Mesendoderm (in vitro differentiated cells): Measurements from ENCODE around the gene TRIM33.
A peak's percentile ranks its signal among the peaks of the same experiment; 100 is the strongest.

ENCODE experiments used
- DNase-seq: peaks from one replicate; pipeline ENCODE4 v3.0.0; 2013
- H2AK5ac ChIP-seq: 2 replicates; pipeline ENCODE4 v1.6.1; 2013; ENCODE audit warnings: low read length, inconsistent platforms
- H2BK120ac ChIP-seq: 2 replicates; pipeline ENCODE4 v1.6.1; 2013; ENCODE audit warnings: low read depth, mild to moderate bottlenecking, low read length, moderate library complexity, mixed read lengths
- H2BK15ac ChIP-seq: replicated peaks from 2 replicates; pipeline ENCODE4 v1.6.1; 2013; ENCODE audit warnings: low read depth, mild to moderate bottlenecking, moderate library complexity
- H2BK5ac ChIP-seq: 2 replicates; pipeline ENCODE4 v1.6.1; 2013; ENCODE audit warnings: low read length, inconsistent platforms
- H3K18ac ChIP-seq: 2 replicates; pipeline ENCODE4 v1.6.1; 2013; ENCODE audit warnings: mild to moderate bottlenecking, low read length, mixed read lengths
- H3K23ac ChIP-seq: one replicate; pipeline ENCODE4 v1.6.1; 2013; ENCODE audit warnings: low read length
- H3K27ac ChIP-seq: 2 replicates; pipeline ENCODE4 v1.5.1; 2013; ENCODE audit warnings: low read depth, mild to moderate bottlenecking, inconsistent platforms, low read length, moderate library complexity
- H3K27me3 ChIP-seq: 2 replicates; pipeline ENCODE4 v1.6.1; 2013; ENCODE audit warnings: low read length, control low read depth, mild to moderate bottlenecking, inconsistent platforms; ENCODE audit not compliant: insufficient read depth, poor library complexity
- H3K36me3 ChIP-seq: 2 replicates; pipeline ENCODE4 v1.6.1; 2013; ENCODE audit warnings: low read length, inconsistent platforms; ENCODE audit not compliant: control insufficient read depth, insufficient read depth
- H3K4ac ChIP-seq: one replicate; pipeline ENCODE4 v1.6.1; 2013; ENCODE audit warnings: low read depth, mild to moderate bottlenecking, low read length, moderate library complexity
- H3K4me1 ChIP-seq: 2 replicates; pipeline ENCODE4 v1.6.1; 2013; ENCODE audit warnings: low read depth, low read length, inconsistent platforms; ENCODE audit not compliant: control insufficient read depth
- H3K4me2 ChIP-seq: 2 replicates; pipeline ENCODE4 v1.6.1; 2013; ENCODE audit warnings: low read length
- H3K4me3 ChIP-seq: 2 replicates; pipeline ENCODE4 v1.5.1; 2013; ENCODE audit warnings: mild to moderate bottlenecking, low read length
- H3K56ac ChIP-seq: one replicate; pipeline ENCODE4 v1.6.1; 2013; ENCODE audit warnings: low read length
- H3K79me1 ChIP-seq: 2 replicates; pipeline ENCODE4 v1.6.1; 2013; ENCODE audit warnings: low read length, inconsistent platforms
- H3K79me2 ChIP-seq: 2 replicates; pipeline ENCODE4 v1.6.1; 2013; ENCODE audit warnings: mild to moderate bottlenecking, low read length; ENCODE audit not compliant: control insufficient read depth, insufficient read depth
- H3K9ac ChIP-seq: 2 replicates; pipeline ENCODE4 v1.6.1; 2013; ENCODE audit warnings: low read length, inconsistent platforms
- H4K5ac ChIP-seq: one replicate; pipeline ENCODE4 v1.6.1; 2013; ENCODE audit warnings: low read length
- H4K8ac ChIP-seq: one replicate; pipeline ENCODE4 v1.6.1; 2013; ENCODE audit warnings: low read depth, mild to moderate bottlenecking, control low read depth, low read length, moderate library complexity
- WGBS: extraction: QIAGEN DNeasy Blood & Tissue Kit; methylation state at CpG from one replicate; pipeline ENCODE4 v1.1.7; 2013; ENCODE audit warnings: low lambda C conversion rate, missing lambda C conversion rate; ENCODE audit not compliant: insufficient coverage; ENCODE audit errors: extremely low coverage; 5-methylcytosine and 5-hydroxymethylcytosine counted together

TRIM33 gene

DNA sequence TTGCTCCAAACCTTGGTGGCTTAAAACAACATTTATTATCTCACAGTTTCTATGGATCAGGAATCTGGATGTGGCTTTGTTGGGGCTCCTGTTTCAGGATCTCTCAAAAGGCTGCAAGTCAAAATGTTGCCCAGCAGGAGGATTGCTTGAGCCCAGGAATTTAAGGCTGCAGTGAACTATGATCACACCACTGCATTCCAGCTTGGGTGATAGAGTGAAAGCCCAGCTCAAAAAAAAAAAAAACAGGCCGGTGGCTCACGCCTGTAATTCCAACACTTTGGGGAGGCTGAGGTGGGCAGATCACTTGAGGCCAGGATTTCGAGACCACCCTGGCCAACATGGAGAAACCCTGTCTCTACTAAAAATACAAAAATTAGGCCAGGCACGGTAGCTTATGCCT, 40.4 kb upstream of the TRIM33 start:
- Histone ChIP-seq H2AK5ac (no peak overlapping the region), H2BK120ac (no peak overlapping the region), H2BK5ac (no peak overlapping the region), H3K18ac (no peak overlapping the region), H3K36me3 (no peaks in the 10 kb centered on the region), H3K23ac (no peak overlapping the region), H3K4me3 (no peak overlapping the region), H3K9ac (no peak overlapping the region), H4K8ac (no peak overlapping the region), H3K27ac (no peak overlapping the region), H3K4ac (no peak overlapping the region), H4K5ac (no peak overlapping the region), H3K4me1 (no peaks in the 10 kb centered on the region), H2BK15ac (no peak overlapping the region), H3K79me2 (no peaks in the 10 kb centered on the region), H3K4me2 (no peak overlapping the region), H3K56ac (no peak overlapping the region), H3K27me3 (no peaks in the 10 kb centered on the region), H3K79me1 (no peaks in the 10 kb centered on the region)
- peak; percentile 81 for DNase-seq
- no CpG with 5 or more reads among the region's 4 CpGs for WGBS

DNA sequence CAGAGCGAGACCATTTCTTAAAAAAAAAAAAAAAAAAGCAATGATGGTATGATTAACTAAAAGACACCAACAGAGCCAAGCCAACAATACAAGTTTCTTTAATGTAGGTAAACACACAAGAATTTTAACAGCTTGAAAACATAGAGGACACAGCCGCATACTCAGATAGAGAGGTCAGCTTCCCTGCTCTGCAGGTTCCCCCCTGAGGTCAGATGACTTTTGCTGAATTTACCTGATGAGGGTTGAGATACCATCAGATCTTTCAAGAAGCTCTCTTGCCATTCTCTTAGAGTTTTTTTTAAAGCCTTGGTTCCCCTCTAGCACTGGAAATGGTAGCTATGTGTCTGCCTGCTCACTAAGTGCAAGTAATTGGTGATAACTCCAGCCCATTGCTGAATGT, 39.3 kb upstream of the TRIM33 start:
- Histone ChIP-seq H3K4ac (no peak overlapping the region), H2AK5ac (no peak overlapping the region), H2BK120ac (no peak overlapping the region), H3K4me2 (no peak overlapping the region), H3K56ac (no peak overlapping the region), H3K36me3 (no peaks in the 10 kb centered on the region), H4K8ac (no peak overlapping the region), H2BK5ac (no peak overlapping the region), H3K23ac (no peak overlapping the region), H3K4me3 (no peak overlapping the region), H2BK15ac (no peak overlapping the region), H3K4me1 (no peaks in the 10 kb centered on the region), H3K27me3 (no peaks in the 10 kb centered on the region), H3K27ac (no peak overlapping the region), H3K9ac (no peak overlapping the region), H3K18ac (no peak overlapping the region), H3K79me2 (no peaks in the 10 kb centered on the region), H3K79me1 (no peaks in the 10 kb centered on the region), H4K5ac (no peak overlapping the region)
- peak; percentile 75 for DNase-seq
- no CpG with 5 or more reads among the region's 2 CpGs for WGBS

DNA sequence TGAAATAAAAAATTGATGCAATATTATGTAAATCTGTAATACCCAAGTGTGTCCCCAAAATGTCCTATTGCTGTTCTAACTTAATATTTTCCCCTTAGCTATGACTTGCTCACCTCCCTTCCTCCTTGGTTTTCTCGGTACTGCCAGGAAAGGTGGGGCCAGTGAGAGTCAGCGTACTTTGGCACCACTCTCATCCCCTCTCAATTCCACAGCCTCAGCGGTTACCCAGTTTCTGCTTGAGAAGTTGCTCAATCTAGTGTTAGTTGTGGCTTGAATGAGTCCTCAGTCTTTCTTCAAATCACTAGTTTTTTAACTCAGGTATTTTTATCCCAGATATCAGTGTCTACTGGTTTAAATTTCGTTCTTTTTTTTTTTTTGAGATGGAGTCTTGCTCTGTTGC, 38.1 kb upstream of the TRIM33 start:
- Histone ChIP-seq H3K79me2 (no peaks in the 10 kb centered on the region), H3K23ac (no peak overlapping the region), H3K4me3 (no peak overlapping the region), H3K56ac (no peak overlapping the region), H3K4ac (no peak overlapping the region), H4K8ac (no peak overlapping the region), H3K27me3 (no peaks in the 10 kb centered on the region), H3K9ac (no peak overlapping the region), H4K5ac (no peak overlapping the region), H2BK5ac (no peak overlapping the region), H3K4me2 (no peak overlapping the region), H3K36me3 (no peaks in the 10 kb centered on the region), H2BK120ac (no peak overlapping the region), H2BK15ac (no peak overlapping the region), H3K27ac (no peak overlapping the region), H3K79me1 (no peaks in the 10 kb centered on the region), H2AK5ac (no peak overlapping the region), H3K4me1 (no peaks in the 10 kb centered on the region), H3K18ac (no peak overlapping the region)
- no peak for DNase-seq
- no CpG with 5 or more reads among the region's 4 CpGs for WGBS

DNA sequence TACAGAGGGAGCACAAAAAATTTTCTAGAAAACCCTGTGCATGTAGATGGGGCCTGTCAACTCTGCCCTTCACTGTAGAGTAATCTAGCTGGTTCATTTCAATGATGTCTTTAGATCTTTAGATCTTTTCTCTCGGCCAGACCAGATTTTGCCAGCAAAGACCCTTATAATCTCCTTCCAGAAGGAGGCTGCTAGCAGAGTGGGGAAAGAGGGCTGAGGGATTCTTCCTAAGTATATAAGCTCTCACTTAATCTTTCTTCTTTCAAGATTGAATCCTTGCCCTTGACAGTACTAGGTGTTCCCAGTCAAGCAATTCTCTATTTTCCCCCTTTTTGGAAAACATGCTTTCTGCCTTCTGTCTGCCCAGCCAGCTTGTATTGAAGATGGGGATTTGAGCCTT, 36.1 kb upstream of the TRIM33 start:
- H3K4me3 ChIP-seq, result no peak overlapping the region
- H3K36me3 ChIP-seq, result no peaks in the 10 kb centered on the region
- no CpG with 5 or more reads among the region's 1 CpG for WGBS
- H3K4me2 ChIP-seq, result no peak overlapping the region
- no peak overlapping the region for H3K9ac ChIP-seq
- no peak overlapping the region for H2BK5ac ChIP-seq
- H3K27me3 ChIP-seq, result no peaks in the 10 kb centered on the region
- H4K8ac ChIP-seq, result no peak overlapping the region
- H2BK120ac ChIP-seq, result no peak overlapping the region
- no peak overlapping the region for H2AK5ac ChIP-seq
- H3K23ac ChIP-seq, result no peak overlapping the region
- no peak overlapping the region for H3K56ac ChIP-seq
- H2BK15ac ChIP-seq, result no peak overlapping the region
- no peak overlapping the region for H3K27ac ChIP-seq
- no peaks in the 10 kb centered on the region for H3K79me1 ChIP-seq
- no peak overlapping the region for H3K4ac ChIP-seq
- H4K5ac ChIP-seq, result no peak overlapping the region
- no peaks in the 10 kb centered on the region for H3K4me1 ChIP-seq
- no peak overlapping the region for H3K18ac ChIP-seq
- DNase-seq, result no peak
- no peaks in the 10 kb centered on the region for H3K79me2 ChIP-seq

DNA sequence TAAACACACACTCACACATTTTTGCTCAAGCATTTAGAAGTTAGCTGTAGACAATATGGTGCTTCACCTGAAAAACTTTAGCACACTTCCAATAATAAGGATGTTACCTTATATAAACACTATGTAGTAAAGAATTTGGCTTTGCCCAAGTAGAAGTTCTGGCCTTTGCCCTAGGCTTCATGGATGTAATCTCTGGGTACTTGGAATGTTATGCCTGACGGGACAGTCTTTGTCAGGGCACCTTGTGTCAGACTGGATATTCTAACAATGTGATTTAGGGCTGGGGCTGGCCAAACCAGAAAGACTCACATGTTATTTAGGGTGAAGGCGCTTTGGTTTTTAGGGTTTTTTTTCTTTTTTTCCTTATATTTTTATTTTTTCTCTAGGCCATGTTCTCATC, 34.8 kb upstream of the TRIM33 start:
- Histone ChIP-seq H3K9ac (no peak overlapping the region), H3K79me2 (no peaks in the 10 kb centered on the region), H3K27ac (no peak overlapping the region), H2BK15ac (no peak overlapping the region), H3K18ac (no peak overlapping the region), H3K4me3 (no peak overlapping the region), H3K79me1 (no peaks in the 10 kb centered on the region), H3K56ac (no peak overlapping the region), H3K4ac (no peak overlapping the region), H2AK5ac (no peak overlapping the region), H3K4me1 (no peaks in the 10 kb centered on the region), H3K23ac (no peak overlapping the region), H2BK5ac (no peak overlapping the region), H3K36me3 (no peaks in the 10 kb centered on the region), H3K27me3 (no peaks in the 10 kb centered on the region), H2BK120ac (no peak overlapping the region), H4K8ac (no peak overlapping the region), H3K4me2 (no peak overlapping the region), H4K5ac (no peak overlapping the region)
- no CpG with 5 or more reads among the region's 2 CpGs for WGBS
- DNase-seq, result no peak

DNA sequence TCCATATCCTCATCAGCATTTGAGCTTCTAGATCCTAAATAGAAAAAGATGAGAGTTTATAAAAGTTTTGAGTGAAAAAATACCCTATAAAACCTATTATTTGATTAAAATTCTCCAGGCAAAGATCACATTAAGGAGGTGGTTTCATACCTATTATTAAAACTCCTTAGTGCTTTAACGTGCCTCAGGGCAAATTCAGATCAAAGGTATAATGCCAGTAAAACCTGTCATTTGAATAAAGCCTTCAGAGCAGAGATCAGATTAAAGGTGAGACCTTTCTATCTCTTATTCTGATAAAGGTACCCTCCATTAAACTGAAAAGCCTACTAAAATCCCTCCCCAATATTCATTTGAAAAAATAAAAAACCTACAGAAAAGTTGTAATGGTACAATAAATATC, 34.3 kb upstream of the TRIM33 start:
- Histone ChIP-seq H4K5ac (no peak overlapping the region), H3K18ac (no peak overlapping the region), H3K36me3 (no peaks in the 10 kb centered on the region), H3K4me3 (no peak overlapping the region), H3K79me1 (no peaks in the 10 kb centered on the region), H3K4me1 (no peaks in the 10 kb centered on the region), H2AK5ac (no peak overlapping the region), H3K27ac (no peak overlapping the region), H2BK15ac (no peak overlapping the region), H3K56ac (no peak overlapping the region), H3K79me2 (no peaks in the 10 kb centered on the region), H3K9ac (no peak overlapping the region), H3K4ac (no peak overlapping the region), H2BK120ac (no peak overlapping the region), H2BK5ac (no peak overlapping the region), H4K8ac (no peak overlapping the region), H3K4me2 (no peak overlapping the region), H3K23ac (no peak overlapping the region), H3K27me3 (no peaks in the 10 kb centered on the region)
- DNase-seq, result no peak
- no CpG with 5 or more reads among the region's 1 CpG for WGBS
